ENCODE data around the gene PCDHGB6.

The PCDHGB6 gene

DNA sequence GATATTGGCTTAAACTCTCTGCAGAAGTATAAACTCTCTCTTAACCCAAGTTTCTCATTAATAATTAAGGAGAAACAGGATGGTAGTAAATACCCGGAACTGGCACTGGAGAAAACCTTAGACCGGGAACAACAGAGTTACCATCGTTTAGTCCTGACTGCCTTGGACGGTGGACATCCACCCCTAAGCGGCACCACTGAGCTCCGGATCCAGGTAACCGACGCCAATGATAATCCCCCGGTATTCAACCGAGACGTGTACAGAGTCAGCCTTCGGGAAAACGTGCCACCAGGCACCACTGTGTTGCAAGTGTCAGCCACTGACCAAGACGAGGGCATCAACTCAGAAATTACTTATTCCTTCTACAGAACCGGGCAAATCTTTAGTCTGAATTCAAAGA lies 9.2 kb upstream of the PCDHGB6 start:
- TF ChIP-seq, protein P1, sequence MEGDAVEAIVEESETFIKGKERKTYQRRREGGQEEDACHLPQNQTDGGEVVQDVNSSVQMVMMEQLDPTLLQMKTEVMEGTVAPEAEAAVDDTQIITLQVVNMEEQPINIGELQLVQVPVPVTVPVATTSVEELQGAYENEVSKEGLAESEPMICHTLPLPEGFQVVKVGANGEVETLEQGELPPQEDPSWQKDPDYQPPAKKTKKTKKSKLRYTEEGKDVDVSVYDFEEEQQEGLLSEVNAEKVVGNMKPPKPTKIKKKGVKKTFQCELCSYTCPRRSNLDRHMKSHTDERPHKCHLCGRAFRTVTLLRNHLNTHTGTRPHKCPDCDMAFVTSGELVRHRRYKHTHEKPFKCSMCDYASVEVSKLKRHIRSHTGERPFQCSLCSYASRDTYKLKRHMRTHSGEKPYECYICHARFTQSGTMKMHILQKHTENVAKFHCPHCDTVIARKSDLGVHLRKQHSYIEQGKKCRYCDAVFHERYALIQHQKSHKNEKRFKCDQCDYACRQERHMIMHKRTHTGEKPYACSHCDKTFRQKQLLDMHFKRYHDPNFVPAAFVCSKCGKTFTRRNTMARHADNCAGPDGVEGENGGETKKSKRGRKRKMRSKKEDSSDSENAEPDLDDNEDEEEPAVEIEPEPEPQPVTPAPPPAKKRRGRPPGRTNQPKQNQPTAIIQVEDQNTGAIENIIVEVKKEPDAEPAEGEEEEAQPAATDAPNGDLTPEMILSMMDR (IDR thresholded peaks at IDR 0.05; ENCODE audit: low read depth, low read length) = no peak
- TF ChIP-seq, protein P2, sequence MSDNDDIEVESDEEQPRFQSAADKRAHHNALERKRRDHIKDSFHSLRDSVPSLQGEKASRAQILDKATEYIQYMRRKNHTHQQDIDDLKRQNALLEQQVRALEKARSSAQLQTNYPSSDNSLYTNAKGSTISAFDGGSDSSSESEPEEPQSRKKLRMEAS (IDR thresholded peaks at IDR 0.05; ENCODE audit: low read depth, low read length) = no peak
- TF ChIP-seq POLR2A (IDR thresholded peaks at IDR 0.05; ENCODE audit: extremely low read depth, insufficient read length) (no peak), MYC (IDR thresholded peaks at IDR 0.05; ENCODE audit: low read depth, low read length) (no peak)
- H3K4me3 ChIP-seq (ENCODE audit: low read depth, low read length) = no peak overlapping the region
- DNase-seq (ENCODE audit: low read depth) = no peak

DNA sequence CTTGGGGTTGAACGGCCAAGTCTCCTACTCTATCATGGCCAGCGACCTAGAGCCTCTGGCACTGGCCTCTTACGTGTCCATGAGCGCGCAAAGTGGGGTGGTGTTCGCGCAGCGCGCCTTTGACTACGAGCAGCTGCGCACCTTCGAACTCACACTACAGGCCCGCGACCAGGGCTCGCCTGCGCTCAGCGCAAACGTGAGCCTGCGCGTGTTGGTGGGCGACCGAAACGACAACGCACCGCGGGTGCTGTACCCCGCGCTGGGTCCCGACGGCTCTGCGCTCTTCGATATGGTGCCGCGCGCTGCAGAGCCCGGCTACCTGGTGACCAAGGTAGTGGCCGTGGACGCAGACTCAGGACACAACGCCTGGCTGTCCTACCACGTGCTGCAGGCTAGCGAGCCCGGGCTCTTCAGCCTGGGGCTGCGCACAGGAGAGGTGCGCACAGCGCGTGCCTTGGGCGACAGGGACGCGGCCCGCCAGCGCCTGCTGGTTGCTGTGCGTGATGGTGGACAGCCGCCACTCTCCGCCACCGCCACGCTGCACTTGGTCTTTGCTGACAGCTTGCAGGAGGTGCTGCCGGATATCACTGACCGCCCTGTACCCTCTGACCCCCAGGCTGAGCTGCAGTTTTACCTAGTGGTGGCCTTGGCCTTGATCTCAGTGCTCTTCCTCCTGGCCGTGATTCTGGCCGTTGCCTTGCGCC lies 8.1 kb upstream of the PCDHGB6 start:
- TF ChIP-seq POLR2A (IDR thresholded peaks at IDR 0.05; ENCODE audit: extremely low read depth, insufficient read length) (no peak), MYC (IDR thresholded peaks at IDR 0.05; ENCODE audit: low read depth, low read length) (no peak)
- TF ChIP-seq, protein P2 (IDR thresholded peaks at IDR 0.05; ENCODE audit: low read depth, low read length) = no peak
- TF ChIP-seq, protein P1 (IDR thresholded peaks at IDR 0.05; ENCODE audit: low read depth, low read length) = no peak

DNA sequence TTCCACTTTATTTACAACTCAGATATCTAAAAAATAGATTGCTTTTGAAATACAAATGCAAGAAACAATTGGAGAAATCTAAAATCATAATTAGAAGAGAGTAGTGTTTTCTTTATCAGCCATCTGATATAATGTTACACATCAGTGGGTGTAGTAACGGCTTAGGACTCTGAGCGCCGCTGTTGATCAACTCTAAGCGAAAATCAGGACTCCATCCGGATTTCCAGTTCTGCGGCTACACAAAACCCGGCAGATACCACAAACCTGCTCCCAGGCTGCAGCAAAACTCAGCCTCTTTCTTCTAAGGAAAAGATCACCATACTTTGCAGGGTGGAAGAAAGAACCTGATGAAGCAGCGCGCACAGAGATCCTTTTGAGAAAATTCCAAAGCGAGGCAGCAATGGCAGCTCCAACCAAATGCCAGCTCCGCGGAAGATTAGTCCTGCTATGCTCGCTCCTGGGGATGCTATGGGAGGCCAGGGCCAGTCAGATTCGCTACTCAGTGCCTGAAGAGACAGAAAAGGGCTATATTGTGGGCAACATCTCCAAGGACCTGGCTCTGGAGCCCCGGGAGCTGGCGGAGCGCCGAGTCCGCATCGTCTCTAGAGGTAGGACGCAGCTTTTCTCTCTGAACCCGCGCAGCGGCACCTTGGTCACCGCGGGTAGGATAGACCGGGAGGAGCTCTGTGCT lies 5.1 kb upstream of the PCDHGB6 start, which contains the start of gene PCDHGA9:
TSS of gene PCDHGA9 (plus strand) at position 226 of the 691 bp plus-strand sequence. CDS start at position 401, 175 bp downstream.
- TF ChIP-seq, protein P2 (IDR thresholded peaks at IDR 0.05; ENCODE audit: low read depth, low read length) = no peak
- TF ChIP-seq POLR2A (IDR thresholded peaks at IDR 0.05; ENCODE audit: extremely low read depth, insufficient read length) (no peak), MYC (IDR thresholded peaks at IDR 0.05; ENCODE audit: low read depth, low read length) (no peak)
- TF ChIP-seq, protein P1 (IDR thresholded peaks at IDR 0.05; ENCODE audit: low read depth, low read length) = peak; percentile 11
- DNase-seq (ENCODE audit: low read depth) = no peak
- no peak within 1 kb of the TSS for H3K4me3 ChIP-seq (ENCODE audit: low read depth, low read length)

More for the DNA sequence above, 8.1 kb upstream of the PCDHGB6 start:
- no peak for DNase-seq (ENCODE audit: low read depth)
- no peak overlapping the region for H3K4me3 ChIP-seq (ENCODE audit: low read depth, low read length)

DNA sequence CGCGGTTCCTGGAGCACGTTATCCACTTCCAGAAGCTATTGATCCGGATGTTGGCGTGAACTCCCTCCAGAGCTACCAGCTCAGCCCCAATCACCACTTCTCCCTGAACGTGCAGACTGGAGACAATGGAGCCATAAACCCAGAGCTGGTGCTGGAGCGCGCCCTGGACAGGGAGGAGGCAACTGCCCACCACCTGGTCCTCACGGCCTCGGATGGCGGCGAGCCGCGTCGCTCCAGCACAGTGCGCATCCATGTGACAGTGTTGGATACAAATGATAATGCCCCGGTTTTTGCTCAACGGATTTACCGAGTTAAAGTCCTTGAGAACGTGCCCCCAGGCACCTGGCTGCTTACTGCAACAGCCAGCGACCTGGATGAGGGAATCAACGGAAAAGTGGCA lies 4.4 kb upstream of the PCDHGB6 start:
- H3K4me3 ChIP-seq (ENCODE audit: low read depth, low read length) = no peak overlapping the region
- DNase-seq (ENCODE audit: low read depth) = no peak
- TF ChIP-seq, protein P2 (IDR thresholded peaks at IDR 0.05; ENCODE audit: low read depth, low read length) = no peak
- TF ChIP-seq POLR2A (IDR thresholded peaks at IDR 0.05; ENCODE audit: extremely low read depth, insufficient read length) = no peak
- TF ChIP-seq MYC (IDR thresholded peaks at IDR 0.05; ENCODE audit: low read depth, low read length) = no peak
- TF ChIP-seq, protein P1 (IDR thresholded peaks at IDR 0.05; ENCODE audit: low read depth, low read length) = no peak

DNA sequence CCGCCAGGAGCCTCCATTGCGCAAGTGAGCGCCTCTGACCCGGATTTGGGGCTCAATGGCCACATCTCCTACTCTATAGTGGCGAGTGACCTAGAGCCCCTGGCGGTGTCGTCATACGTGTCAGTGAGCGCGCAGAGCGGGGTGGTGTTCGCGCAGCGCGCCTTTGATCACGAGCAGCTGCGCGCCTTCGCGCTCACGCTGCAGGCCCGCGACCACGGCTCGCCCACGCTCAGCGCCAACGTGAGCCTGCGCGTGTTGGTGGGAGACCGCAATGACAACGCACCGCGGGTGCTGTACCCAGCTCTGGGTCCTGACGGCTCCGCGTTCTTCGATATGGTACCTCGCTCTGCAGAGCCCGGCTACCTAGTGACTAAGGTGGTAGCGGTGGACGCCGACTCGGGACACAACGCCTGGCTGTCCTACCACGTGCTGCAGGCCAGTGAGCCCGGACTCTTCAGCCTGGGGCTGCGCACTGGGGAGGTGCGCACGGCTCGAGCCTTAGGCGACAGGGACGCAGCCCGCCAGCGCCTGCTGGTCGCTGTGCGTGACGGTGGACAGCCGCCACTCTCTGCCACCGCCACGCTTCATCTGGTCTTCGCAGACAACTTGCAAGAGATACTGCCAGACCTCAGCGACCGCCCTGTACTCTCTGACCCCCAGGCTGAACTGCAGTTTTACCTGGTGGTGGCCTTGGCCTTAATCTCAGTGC lies 1.9 kb downstream of the PCDHGB6 start:
- TF ChIP-seq, protein P2 (IDR thresholded peaks at IDR 0.05; ENCODE audit: low read depth, low read length) = no peak
- TF ChIP-seq POLR2A (IDR thresholded peaks at IDR 0.05; ENCODE audit: extremely low read depth, insufficient read length) = no peak
- TF ChIP-seq MYC (IDR thresholded peaks at IDR 0.05; ENCODE audit: low read depth, low read length) = no peak
- TF ChIP-seq, protein P1 (IDR thresholded peaks at IDR 0.05; ENCODE audit: low read depth, low read length) = no peak
- no peak overlapping the region for H3K4me3 ChIP-seq (ENCODE audit: low read depth, low read length)

More for the DNA sequence above, 1.9 kb downstream of the PCDHGB6 start:
- no peak for DNase-seq (ENCODE audit: low read depth)
